ENCODE measurements around the gene OR6X1.

DNA sequence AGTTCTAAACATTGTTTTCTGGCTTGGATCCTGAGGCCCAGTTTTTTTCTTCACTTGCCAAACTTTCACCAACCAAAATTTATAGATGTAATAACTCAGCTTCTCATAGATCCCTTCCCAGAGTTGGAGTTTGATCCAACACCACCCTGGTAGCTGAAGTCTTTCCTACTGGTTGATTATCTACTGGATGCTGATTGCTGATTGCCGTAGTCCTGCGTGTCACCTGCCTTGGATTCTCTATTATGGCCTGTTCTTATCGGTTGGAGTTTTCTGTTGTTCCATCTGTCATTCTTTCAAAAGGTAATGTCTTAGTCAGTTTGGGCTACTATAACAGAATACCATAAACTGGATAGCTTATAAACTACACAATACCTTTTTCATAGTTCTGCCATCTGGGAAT is 17.3 kb upstream of the OR6X1 start:
- TF ChIP-seq, protein P1, sequence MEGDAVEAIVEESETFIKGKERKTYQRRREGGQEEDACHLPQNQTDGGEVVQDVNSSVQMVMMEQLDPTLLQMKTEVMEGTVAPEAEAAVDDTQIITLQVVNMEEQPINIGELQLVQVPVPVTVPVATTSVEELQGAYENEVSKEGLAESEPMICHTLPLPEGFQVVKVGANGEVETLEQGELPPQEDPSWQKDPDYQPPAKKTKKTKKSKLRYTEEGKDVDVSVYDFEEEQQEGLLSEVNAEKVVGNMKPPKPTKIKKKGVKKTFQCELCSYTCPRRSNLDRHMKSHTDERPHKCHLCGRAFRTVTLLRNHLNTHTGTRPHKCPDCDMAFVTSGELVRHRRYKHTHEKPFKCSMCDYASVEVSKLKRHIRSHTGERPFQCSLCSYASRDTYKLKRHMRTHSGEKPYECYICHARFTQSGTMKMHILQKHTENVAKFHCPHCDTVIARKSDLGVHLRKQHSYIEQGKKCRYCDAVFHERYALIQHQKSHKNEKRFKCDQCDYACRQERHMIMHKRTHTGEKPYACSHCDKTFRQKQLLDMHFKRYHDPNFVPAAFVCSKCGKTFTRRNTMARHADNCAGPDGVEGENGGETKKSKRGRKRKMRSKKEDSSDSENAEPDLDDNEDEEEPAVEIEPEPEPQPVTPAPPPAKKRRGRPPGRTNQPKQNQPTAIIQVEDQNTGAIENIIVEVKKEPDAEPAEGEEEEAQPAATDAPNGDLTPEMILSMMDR (IDR thresholded peaks at IDR 0.05): no peak
- TF ChIP-seq MYBL2 (CRISPR knock-in tag; IDR thresholded peaks at IDR 0.05): no peak
- TF ChIP-seq TCF7 (CRISPR knock-in tag; IDR thresholded peaks at IDR 0.05; ENCODE audit: low read depth): no peak
- TF ChIP-seq SP1 (CRISPR knock-in tag; conservative IDR thresholded peaks at IDR 0.05): no peak
- TF ChIP-seq, protein P2, sequence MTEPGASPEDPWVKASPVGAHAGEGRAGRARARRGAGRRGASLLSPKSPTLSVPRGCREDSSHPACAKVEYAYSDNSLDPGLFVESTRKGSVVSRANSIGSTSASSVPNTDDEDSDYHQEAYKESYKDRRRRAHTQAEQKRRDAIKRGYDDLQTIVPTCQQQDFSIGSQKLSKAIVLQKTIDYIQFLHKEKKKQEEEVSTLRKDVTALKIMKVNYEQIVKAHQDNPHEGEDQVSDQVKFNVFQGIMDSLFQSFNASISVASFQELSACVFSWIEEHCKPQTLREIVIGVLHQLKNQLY (CRISPR knock-in tag; IDR thresholded peaks at IDR 0.05): no peak
- TF ChIP-seq, protein P3, sequence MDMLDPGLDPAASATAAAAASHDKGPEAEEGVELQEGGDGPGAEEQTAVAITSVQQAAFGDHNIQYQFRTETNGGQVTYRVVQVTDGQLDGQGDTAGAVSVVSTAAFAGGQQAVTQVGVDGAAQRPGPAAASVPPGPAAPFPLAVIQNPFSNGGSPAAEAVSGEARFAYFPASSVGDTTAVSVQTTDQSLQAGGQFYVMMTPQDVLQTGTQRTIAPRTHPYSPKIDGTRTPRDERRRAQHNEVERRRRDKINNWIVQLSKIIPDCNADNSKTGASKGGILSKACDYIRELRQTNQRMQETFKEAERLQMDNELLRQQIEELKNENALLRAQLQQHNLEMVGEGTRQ (CRISPR knock-in tag; IDR thresholded peaks at IDR 0.05): no peak
- TF ChIP-seq, protein P4, sequence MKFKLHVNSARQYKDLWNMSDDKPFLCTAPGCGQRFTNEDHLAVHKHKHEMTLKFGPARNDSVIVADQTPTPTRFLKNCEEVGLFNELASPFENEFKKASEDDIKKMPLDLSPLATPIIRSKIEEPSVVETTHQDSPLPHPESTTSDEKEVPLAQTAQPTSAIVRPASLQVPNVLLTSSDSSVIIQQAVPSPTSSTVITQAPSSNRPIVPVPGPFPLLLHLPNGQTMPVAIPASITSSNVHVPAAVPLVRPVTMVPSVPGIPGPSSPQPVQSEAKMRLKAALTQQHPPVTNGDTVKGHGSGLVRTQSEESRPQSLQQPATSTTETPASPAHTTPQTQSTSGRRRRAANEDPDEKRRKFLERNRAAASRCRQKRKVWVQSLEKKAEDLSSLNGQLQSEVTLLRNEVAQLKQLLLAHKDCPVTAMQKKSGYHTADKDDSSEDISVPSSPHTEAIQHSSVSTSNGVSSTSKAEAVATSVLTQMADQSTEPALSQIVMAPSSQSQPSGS (CRISPR knock-in tag; IDR thresholded peaks at IDR 0.05; ENCODE audit: borderline replicate concordance, low read depth): no peak
- no peak for TF ChIP-seq ETV6 (CRISPR knock-in tag; IDR thresholded peaks at IDR 0.05)
- TF ChIP-seq, protein P5, sequence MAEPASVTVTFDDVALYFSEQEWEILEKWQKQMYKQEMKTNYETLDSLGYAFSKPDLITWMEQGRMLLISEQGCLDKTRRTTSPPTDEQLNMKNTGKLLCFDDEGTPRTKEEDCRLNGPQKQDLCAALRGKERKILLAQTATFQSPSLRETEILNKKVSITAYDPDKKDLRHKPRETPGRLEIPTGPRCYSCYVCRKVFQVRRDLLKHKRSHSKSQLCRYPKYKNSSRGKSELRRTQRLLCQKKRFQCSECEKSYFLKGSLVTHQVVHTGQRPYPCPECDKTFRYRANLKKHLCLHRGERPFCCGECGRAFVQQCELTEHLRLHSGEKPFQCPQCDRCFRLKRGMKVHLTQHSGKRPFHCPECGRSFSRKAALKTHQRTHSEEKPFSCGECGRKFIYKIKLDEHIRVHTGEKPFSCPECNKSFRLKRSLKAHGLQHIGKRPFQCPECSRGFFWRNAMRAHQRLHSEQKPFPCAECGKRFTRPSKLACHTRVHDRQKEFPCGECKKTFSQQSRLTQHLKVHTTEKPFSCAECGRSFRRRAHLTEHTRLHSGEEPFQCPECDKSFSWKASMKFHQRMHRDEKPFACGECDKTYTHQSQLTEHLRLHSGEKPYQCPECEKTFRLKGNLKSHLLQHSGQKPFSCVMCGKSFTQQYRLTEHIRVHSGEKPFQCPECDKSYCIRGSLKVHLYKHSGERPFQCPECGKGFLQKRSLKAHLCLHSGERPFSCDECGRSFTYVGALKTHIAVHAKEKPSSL (CRISPR knock-in tag; conservative IDR thresholded peaks at IDR 0.05): no peak
- no peak for TF ChIP-seq ELF4 (CRISPR knock-in tag; IDR thresholded peaks at IDR 0.05; ENCODE audit: low read depth)
- TF ChIP-seq NR2C2 (CRISPR knock-in tag; IDR thresholded peaks at IDR 0.05): no peak
